ENCODE measurements around the gene TAF1A. TPM values are rescaled to one million over a fixed set of nuclear protein-coding genes. Genes with fewer than 3 reads are reported as not detected.

Gene TAF1A
- total RNA-seq, 1 experiment from 2014 or later, result 12.9 TPM

- TF ChIP-seq, protein P1, sequence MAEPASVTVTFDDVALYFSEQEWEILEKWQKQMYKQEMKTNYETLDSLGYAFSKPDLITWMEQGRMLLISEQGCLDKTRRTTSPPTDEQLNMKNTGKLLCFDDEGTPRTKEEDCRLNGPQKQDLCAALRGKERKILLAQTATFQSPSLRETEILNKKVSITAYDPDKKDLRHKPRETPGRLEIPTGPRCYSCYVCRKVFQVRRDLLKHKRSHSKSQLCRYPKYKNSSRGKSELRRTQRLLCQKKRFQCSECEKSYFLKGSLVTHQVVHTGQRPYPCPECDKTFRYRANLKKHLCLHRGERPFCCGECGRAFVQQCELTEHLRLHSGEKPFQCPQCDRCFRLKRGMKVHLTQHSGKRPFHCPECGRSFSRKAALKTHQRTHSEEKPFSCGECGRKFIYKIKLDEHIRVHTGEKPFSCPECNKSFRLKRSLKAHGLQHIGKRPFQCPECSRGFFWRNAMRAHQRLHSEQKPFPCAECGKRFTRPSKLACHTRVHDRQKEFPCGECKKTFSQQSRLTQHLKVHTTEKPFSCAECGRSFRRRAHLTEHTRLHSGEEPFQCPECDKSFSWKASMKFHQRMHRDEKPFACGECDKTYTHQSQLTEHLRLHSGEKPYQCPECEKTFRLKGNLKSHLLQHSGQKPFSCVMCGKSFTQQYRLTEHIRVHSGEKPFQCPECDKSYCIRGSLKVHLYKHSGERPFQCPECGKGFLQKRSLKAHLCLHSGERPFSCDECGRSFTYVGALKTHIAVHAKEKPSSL (CRISPR knock-in tag; conservative IDR thresholded peaks at IDR 0.05), result no peak
- TF ChIP-seq FOXK1 (CRISPR knock-in tag; IDR thresholded peaks at IDR 0.05), result no peak
Observed at GRCh38 chr1:222530852-222531251, 58.9 kb downstream of the TAF1A start (continued).

GRCh38 chr1:222529916-222530315 lies 59.8 kb downstream of the TAF1A start:
- DNase-seq (ENCODE audit: low spot score) (no peak), ATAC-seq (no peak)
- peaks cover 7% of the 10 kb centered on the region for H3K9me3 Mint-ChIP-seq
- CTCF ChIA-PET, result no interaction called here
- no peak overlapping the region for H3K27ac Mint-ChIP-seq
- H3K4me1 Mint-ChIP-seq, result no peaks in the 10 kb centered on the region
- no peaks in the 10 kb centered on the region for H3K27me3 Mint-ChIP-seq (ENCODE audit: low read depth)
- no peaks in the 10 kb centered on the region for H3K36me3 Mint-ChIP-seq
- no peak overlapping the region for H3K4me3 Mint-ChIP-seq
- POLR2A ChIA-PET, result no interaction called here
- TF ChIP-seq MLX (CRISPR knock-in tag; IDR thresholded peaks at IDR 0.05), result no peak
- TF ChIP-seq NFATC4 (CRISPR knock-in tag; IDR thresholded peaks at IDR 0.05), result no peak
- TF ChIP-seq SOX15 (CRISPR knock-in tag; IDR thresholded peaks at IDR 0.05), result no peak
- no peak for TF ChIP-seq JUN (CRISPR knock-in tag; IDR thresholded peaks at IDR 0.05)
- TF ChIP-seq HMGA2 (CRISPR knock-in tag; IDR thresholded peaks at IDR 0.05), result no peak
- TF ChIP-seq, protein P2, sequence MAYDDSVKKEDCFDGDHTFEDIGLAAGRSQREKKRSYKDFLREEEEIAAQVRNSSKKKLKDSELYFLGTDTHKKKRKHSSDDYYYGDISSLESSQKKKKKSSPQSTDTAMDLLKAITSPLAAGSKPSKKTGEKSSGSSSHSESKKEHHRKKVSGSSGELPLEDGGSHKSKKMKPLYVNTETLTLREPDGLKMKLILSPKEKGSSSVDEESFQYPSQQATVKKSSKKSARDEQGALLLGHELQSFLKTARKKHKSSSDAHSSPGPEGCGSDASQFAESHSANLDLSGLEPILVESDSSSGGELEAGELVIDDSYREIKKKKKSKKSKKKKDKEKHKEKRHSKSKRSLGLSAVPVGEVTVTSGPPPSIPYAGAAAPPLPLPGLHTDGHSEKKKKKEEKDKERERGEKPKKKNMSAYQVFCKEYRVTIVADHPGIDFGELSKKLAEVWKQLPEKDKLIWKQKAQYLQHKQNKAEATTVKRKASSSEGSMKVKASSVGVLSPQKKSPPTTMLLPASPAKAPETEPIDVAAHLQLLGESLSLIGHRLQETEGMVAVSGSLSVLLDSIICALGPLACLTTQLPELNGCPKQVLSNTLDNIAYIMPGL (CRISPR knock-in tag; IDR thresholded peaks at IDR 0.05), result no peak
- no peak for TF ChIP-seq ZNF232 (CRISPR knock-in tag; IDR thresholded peaks at IDR 0.05)
- TF ChIP-seq NFYB (CRISPR knock-in tag; conservative IDR thresholded peaks at IDR 0.05; ENCODE audit: low read depth), result no peak
- no peak for TF ChIP-seq NR3C1 (CRISPR knock-in tag; conservative IDR thresholded peaks at IDR 0.05; ENCODE audit: low read depth)
- TF ChIP-seq CDX4 (CRISPR knock-in tag; IDR thresholded peaks at IDR 0.05; ENCODE audit: borderline replicate concordance), result no peak
- TF ChIP-seq FOXJ3 (CRISPR knock-in tag; IDR thresholded peaks at IDR 0.05; ENCODE audit: borderline replicate concordance), result no peak
- TF ChIP-seq ZNF532 (CRISPR knock-in tag; IDR thresholded peaks at IDR 0.05; ENCODE audit: borderline replicate concordance), result no peak
- no peak for TF ChIP-seq TCF7 (CRISPR knock-in tag; IDR thresholded peaks at IDR 0.05; ENCODE audit: low read depth)
- no peak for TF ChIP-seq TEAD4 (CRISPR knock-in tag; IDR thresholded peaks at IDR 0.05)
- no peak for TF ChIP-seq ZBTB43 (CRISPR knock-in tag; IDR thresholded peaks at IDR 0.05)
- TF ChIP-seq ELF4 (CRISPR knock-in tag; IDR thresholded peaks at IDR 0.05; ENCODE audit: low read depth), result no peak

Data from WTC11 (cell line).